HepG2 (cell line): ENCODE results near the gene PRSS2. TPM values are rescaled to one million over a fixed set of nuclear protein-coding genes. Genes with fewer than 3 reads are reported as not detected.

Source experiments
- ATAC-seq: fragments of 200-7000 bp; cut with Tn5 transposase; 3 replicates; pipeline ENCODE4 v1.9.1; 2020; ENCODE audit warnings: mild to moderate bottlenecking, moderate library complexity
- BruUV-seq: library from RNA; stranded (reverse); fragments of 400-500 nt; replicated peaks from 2 replicates; lab custom pipeline; 2021; lab: Mats Ljungman, UMichigan
- CTCF ChIA-PET: fragments of 300-600 bp; formaldehyde crosslinking; extraction: SDS; loops from one replicate; lab custom pipeline; 2021; ENCODE audit warnings: low total read pairs, inconsistent platforms, low intra/inter-chr PET ratio; lab: Yijun Ruan, JAX
- POLR2A ChIA-PET: fragments of 350-600 bp; sonication (Branson Sonifier 250); formaldehyde crosslinking; loops from one replicate; lab custom pipeline; 2020; ENCODE audit warnings: antibody characterized with exemption, inconsistent platforms; lab: Yijun Ruan, JAX
- DNase-seq: peaks from one replicate; pipeline ENCODE4 v3.0.0-alpha.2; 2015; ENCODE audit warnings: low spot score
- FAIRE-seq: peaks from 3 replicates; lab custom pipeline; 2011; peaks lifted over from hg19 to GRCh38; lab: Jason Lieb, UNC
- H2AFZ ChIP-seq: one replicate; pipeline ENCODE4 v1.6.1; 2011; ENCODE audit warnings: low read length, inconsistent platforms
- H3K27ac ChIP-seq: fragments of 300-600 bp; 3 replicates; pipeline ENCODE4 v1.8.0; 2011; ENCODE audit warnings: mixed run types, mild to moderate bottlenecking, mixed read lengths, low read length, inconsistent platforms; ENCODE audit not compliant: insufficient read depth; ENCODE audit errors: extremely low read length
- H3K27me3 ChIP-seq, 2 experiments: fragments of 200-600 bp in 1 of 2; 2 replicates in 1 of 2; 3 replicates in 1 of 2; pipeline versions ENCODE4 v1.6.0 to v1.8.0; 2011; ENCODE audit warnings: low read length in 2 of 2, mild to moderate bottlenecking in 2 of 2, moderate library complexity in 2 of 2, inconsistent platforms in 1 of 2; ENCODE audit not compliant: insufficient read depth in 2 of 2, control insufficient read depth in 1 of 2
- H3K36me3 ChIP-seq, 2 experiments: fragments of 200-600 bp in 1 of 2; replicated peaks in 1 of 2; 2 replicates in 1 of 2; 3 replicates in 1 of 2; pipeline versions ENCODE4 v1.5.1 to v1.8.0; 2011; ENCODE audit warnings: low read length in 2 of 2, inconsistent platforms in 1 of 2; ENCODE audit not compliant: insufficient read depth in 2 of 2, control insufficient read depth in 1 of 2
- H3K4me1 ChIP-seq: 2 replicates; pipeline ENCODE4 v1.5.1; 2012; ENCODE audit warnings: low read length, inconsistent platforms; ENCODE audit not compliant: insufficient read depth
- H3K4me2 ChIP-seq: 2 replicates; pipeline ENCODE4 v1.6.0; 2011; ENCODE audit warnings: low read depth, low read length, inconsistent platforms
- H3K4me3 ChIP-seq, 3 experiments: fragments of 200-600 bp in 1 of 3; sonication (generic), shearing (Covaris generic) in 1 of 3; replicated peaks in 1 of 3; 2 replicates each; pipeline ENCODE4 v1.5.1; 2011 to 2016; ENCODE audit warnings: low read length in 3 of 3, inconsistent platforms in 2 of 3, low read depth in 2 of 3, mild to moderate bottlenecking in 2 of 3, control low read depth in 1 of 3, mixed read lengths in 1 of 3; ENCODE audit not compliant: insufficient read depth in 1 of 3
- H3K79me2 ChIP-seq: one replicate; pipeline ENCODE4 v1.6.1; 2011; ENCODE audit warnings: low read length, inconsistent platforms; ENCODE audit not compliant: insufficient read depth
- H3K9ac ChIP-seq: 2 replicates; pipeline ENCODE4 v1.6.0; 2011; ENCODE audit warnings: mild to moderate bottlenecking, low read depth, low read length, inconsistent platforms; ENCODE audit not compliant: insufficient read depth
- H3K9me3 ChIP-seq: 2 replicates; pipeline ENCODE4 v1.5.1; 2012; ENCODE audit warnings: mild to moderate bottlenecking, low read length
- H4K20me1 ChIP-seq: 2 replicates; pipeline ENCODE4 v1.6.0; 2011; ENCODE audit warnings: inconsistent platforms, mild to moderate bottlenecking, low read length, moderate library complexity; ENCODE audit not compliant: insufficient read depth
- BRD4 ChIP-seq: sonication (generic); formaldehyde crosslinking; IDR thresholded peaks from 2 replicates; pipeline ENCODE4 v1.4.0; 2020; ENCODE audit warnings: missing genetic modification reagents
- FOSL1 ChIP-seq: sonication (generic); formaldehyde crosslinking; IDR thresholded peaks from 2 replicates; pipeline ENCODE4 v1.9.0; 2021; ENCODE audit warnings: missing genetic modification reagents, borderline replicate concordance
- FOSL2 ChIP-seq: sonication (generic); formaldehyde crosslinking; IDR thresholded peaks from 2 replicates; pipeline ENCODE4 v1.4.0; 2020; ENCODE audit warnings: missing genetic modification reagents
- HOXA7 ChIP-seq: sonication (generic); formaldehyde crosslinking; IDR thresholded peaks from 2 replicates; pipeline ENCODE4 v1.8.1; 2022; ENCODE audit warnings: mild to moderate bottlenecking, missing genetic modification reagents, moderate library complexity
- JUND ChIP-seq: sonication (generic); formaldehyde crosslinking; IDR thresholded peaks from 2 replicates; pipeline ENCODE4 v1.8.0; 2022; ENCODE audit warnings: mild to moderate bottlenecking, missing genetic modification reagents
- NR2F2 ChIP-seq: IDR thresholded peaks from 2 replicates; pipeline ENCODE4 v1.6.1; 2012; ENCODE audit warnings: low read depth, inconsistent platforms, borderline replicate concordance
- REST ChIP-seq, 2 experiments: IDR thresholded peaks; 2 replicates each; pipeline ENCODE4 v1.6.1; 2011 to 2012; ENCODE audit warnings: low read length in 2 of 2, borderline replicate concordance in 1 of 2, low read depth in 1 of 2, mild to moderate bottlenecking in 1 of 2, moderate library complexity in 1 of 2
- RFXAP ChIP-seq: sonication (generic); formaldehyde crosslinking; IDR thresholded peaks from 2 replicates; pipeline ENCODE4 v1.4.0; 2020; ENCODE audit warnings: missing genetic modification reagents, borderline replicate concordance
- ZNF660 ChIP-seq: sonication (generic); formaldehyde crosslinking; IDR thresholded peaks from 2 replicates; pipeline ENCODE4 v1.5.1; 2020; ENCODE audit warnings: mild to moderate bottlenecking, low read depth, missing genetic modification reagents, borderline replicate concordance
- ZNF703 ChIP-seq: sonication (generic); formaldehyde crosslinking; IDR thresholded peaks from 2 replicates; pipeline ENCODE4 v1.5.1; 2020; ENCODE audit warnings: missing genetic modification reagents, mild to moderate bottlenecking, moderate library complexity, borderline replicate concordance
- ZNF839 ChIP-seq: sonication (generic); formaldehyde crosslinking; IDR thresholded peaks from 2 replicates; pipeline ENCODE4 v1.4.0; 2020; ENCODE audit warnings: missing genetic modification reagents, mild to moderate bottlenecking, borderline replicate concordance
- WGBS: methylation state at CpG from one replicate; pipeline ENCODE4 v1.1.6; 2017; ENCODE audit warnings: low lambda C conversion rate; 5-methylcytosine and 5-hydroxymethylcytosine counted together
- in situ Hi-C: cut with HindIII; loops from 2 replicates; pipeline ENCODE4 v1.10.0; 2017; ENCODE audit warnings: low pct_unique_long_range_greater_than_20kb; ENCODE audit not compliant: extremely low pct_ligation_motif_present
- intact Hi-C: fragments of 100-400 bp; cut with micrococcal nuclease; formaldehyde crosslinking; loops from one replicate; pipeline ENCODE4 v1.10.0; 2022; ENCODE audit not compliant: unreplicated experiment
- polyA plus RNA-seq, 8 experiments: library from polyadenylated mRNA; depleted of rRNA in 3 of 8; stranded (reverse) in 7 of 8; unstranded in 1 of 8; fragments of >200 nt; fragmentation: Illumina TruSeq in 4 of 8; extraction: Trizol in 4 of 8; gene quantifications; 2 replicates each; pipeline versions ENCODE4 v1.2.1 to v1.2.3, GENCODE V29; 2011 to 2016; ENCODE audit warnings: low read depth in 4 of 8, missing spikeins in 1 of 8, mixed read lengths in 1 of 8; ENCODE audit not compliant: insufficient read depth in 1 of 8
- total RNA-seq, 5 experiments: library from RNA; depleted of rRNA; stranded (reverse); fragments of >200 nt; fragmentation: Illumina TruSeq; extraction: Trizol; gene quantifications; 2 replicates each; pipeline ENCODE4 v1.2.3, GENCODE V29; 2016; ENCODE audit warnings: low read depth in 1 of 5
- TF ChIP-seq, protein P1 (sequence below): sonication (generic); formaldehyde crosslinking; IDR thresholded peaks from 2 replicates; pipeline ENCODE4 v1.8.1; 2022; ENCODE audit warnings: mild to moderate bottlenecking, missing genetic modification reagents
- TF ChIP-seq, protein P2 (sequence below): sonication (generic); formaldehyde crosslinking; IDR thresholded peaks from 2 replicates; pipeline ENCODE4 v1.4.0; 2020; ENCODE audit warnings: mild to moderate bottlenecking, missing genetic modification reagents, borderline replicate concordance

The PRSS2 gene
- total and polyA plus RNA-seq, 2 of the 13 experiments (the other 11 are each of a cell fraction or from before 2014, with no cell fraction given): not detected

DNA sequence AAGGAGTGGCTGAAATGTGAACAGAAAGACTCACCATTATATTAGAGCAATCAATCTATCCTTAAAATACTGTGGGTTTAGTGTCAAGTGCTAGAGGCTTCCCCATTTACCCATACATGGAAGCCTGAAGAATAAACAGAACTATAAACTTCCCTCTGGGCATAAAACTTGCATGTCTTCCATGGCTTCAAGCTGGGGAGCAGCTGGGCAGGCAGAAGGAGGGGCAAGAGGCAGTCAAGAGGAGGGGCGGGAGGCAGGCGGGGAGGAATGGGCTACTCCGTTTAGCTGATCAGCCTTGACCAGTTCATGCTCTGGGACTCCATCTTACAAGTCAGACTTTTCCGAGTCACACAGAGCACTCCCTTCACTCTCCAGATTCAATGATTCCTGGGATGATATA lies 25.0 kb upstream of the PRSS2 start:
- Histone ChIP-seq H3K4me2 (no peak overlapping the region), H3K4me1 (no peaks in the 10 kb centered on the region), H3K36me3 (no peaks in the 10 kb centered on the region), H2AFZ (no peak overlapping the region), H3K4me3 (no peak overlapping the region), H3K79me2 (no peaks in the 10 kb centered on the region), H3K9me3 (no peaks in the 10 kb centered on the region), H3K9ac (no peak overlapping the region), H3K27ac (no peak overlapping the region), H4K20me1 (no peaks in the 10 kb centered on the region), H3K27me3 (peaks cover 0 to 15% of the 10 kb centered on the region in 2 experiments; a peak in 2 of 5 replicates)
- TF ChIP-seq REST (IDR thresholded peaks at IDR 0.05; ENCODE audit: borderline replicate concordance in 1 of 2, low read depth in 1 of 2, low read length in 2 of 2) (no peak), RFXAP (no peak), BRD4 (no peak), FOSL2 (CRISPR knock-in tag) (no peak), JUND (no peak), ZNF703 (CRISPR knock-in tag) (no peak), ZNF660 (no peak), HOXA7 (CRISPR knock-in tag) (no peak), FOSL1 (CRISPR knock-in tag) (no peak), NR2F2 (no peak), ZNF839 (no peak)
- TF ChIP-seq, protein P1, sequence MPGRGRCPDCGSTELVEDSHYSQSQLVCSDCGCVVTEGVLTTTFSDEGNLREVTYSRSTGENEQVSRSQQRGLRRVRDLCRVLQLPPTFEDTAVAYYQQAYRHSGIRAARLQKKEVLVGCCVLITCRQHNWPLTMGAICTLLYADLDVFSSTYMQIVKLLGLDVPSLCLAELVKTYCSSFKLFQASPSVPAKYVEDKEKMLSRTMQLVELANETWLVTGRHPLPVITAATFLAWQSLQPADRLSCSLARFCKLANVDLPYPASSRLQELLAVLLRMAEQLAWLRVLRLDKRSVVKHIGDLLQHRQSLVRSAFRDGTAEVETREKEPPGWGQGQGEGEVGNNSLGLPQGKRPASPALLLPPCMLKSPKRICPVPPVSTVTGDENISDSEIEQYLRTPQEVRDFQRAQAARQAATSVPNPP (CRISPR knock-in tag): no peak
- TF ChIP-seq, protein P2, sequence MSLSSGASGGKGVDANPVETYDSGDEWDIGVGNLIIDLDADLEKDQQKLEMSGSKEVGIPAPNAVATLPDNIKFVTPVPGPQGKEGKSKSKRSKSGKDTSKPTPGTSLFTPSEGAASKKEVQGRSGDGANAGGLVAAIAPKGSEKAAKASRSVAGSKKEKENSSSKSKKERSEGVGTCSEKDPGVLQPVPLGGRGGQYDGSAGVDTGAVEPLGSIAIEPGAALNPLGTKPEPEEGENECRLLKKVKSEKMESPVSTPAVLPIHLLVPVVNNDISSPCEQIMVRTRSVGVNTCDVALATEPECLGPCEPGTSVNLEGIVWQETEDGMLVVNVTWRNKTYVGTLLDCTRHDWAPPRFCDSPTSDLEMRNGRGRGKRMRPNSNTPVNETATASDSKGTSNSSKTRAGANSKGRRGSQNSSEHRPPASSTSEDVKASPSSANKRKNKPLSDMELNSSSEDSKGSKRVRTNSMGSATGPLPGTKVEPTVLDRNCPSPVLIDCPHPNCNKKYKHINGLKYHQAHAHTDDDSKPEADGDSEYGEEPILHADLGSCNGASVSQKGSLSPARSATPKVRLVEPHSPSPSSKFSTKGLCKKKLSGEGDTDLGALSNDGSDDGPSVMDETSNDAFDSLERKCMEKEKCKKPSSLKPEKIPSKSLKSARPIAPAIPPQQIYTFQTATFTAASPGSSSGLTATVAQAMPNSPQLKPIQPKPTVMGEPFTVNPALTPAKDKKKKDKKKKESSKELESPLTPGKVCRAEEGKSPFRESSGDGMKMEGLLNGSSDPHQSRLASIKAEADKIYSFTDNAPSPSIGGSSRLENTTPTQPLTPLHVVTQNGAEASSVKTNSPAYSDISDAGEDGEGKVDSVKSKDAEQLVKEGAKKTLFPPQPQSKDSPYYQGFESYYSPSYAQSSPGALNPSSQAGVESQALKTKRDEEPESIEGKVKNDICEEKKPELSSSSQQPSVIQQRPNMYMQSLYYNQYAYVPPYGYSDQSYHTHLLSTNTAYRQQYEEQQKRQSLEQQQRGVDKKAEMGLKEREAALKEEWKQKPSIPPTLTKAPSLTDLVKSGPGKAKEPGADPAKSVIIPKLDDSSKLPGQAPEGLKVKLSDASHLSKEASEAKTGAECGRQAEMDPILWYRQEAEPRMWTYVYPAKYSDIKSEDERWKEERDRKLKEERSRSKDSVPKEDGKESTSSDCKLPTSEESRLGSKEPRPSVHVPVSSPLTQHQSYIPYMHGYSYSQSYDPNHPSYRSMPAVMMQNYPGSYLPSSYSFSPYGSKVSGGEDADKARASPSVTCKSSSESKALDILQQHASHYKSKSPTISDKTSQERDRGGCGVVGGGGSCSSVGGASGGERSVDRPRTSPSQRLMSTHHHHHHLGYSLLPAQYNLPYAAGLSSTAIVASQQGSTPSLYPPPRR (CRISPR knock-in tag): no peak
- DNase-seq (no peak), FAIRE-seq (no peak), ATAC-seq (no peak)
- in situ Hi-C loops (no loop called here), intact Hi-C loops (no loop called here)
- no TSS peak for BruUV-seq
- CTCF ChIA-PET: no interaction called here
- POLR2A ChIA-PET: no interaction called here
- WGBS: 12% methylated on average over 4 of the region's 4 CpGs
